Cerebellar nuclear complex (tissue), 1 donor: ENCODE measurements around the gene CRY1.

Experiments used
- DNase-seq, 2 experiments: peaks; one replicate each; lab custom pipeline; 2025; lab: John Stamatoyannopoulos, UW

CRY1 gene

DNA sequence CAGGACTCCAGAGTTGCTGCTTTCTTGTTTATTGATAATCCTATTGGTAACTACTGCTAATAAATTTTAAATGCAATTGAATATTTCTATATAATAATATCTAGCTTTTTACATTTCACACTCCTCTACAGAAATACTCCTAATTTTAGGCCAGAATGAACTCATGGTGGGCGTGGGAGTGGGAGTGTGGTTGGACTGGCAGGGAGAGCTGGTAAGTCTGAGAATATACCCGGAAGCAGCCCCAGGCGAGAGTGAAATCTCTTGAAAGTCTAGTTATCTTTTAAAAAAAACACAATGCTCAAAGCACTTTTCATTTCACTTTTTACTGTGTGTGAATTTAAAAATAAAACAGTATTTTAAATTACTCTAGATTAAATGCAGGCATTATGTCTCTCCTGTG is 132.9 kb downstream of the CRY1 start:
- no peak for DNase-seq

DNA sequence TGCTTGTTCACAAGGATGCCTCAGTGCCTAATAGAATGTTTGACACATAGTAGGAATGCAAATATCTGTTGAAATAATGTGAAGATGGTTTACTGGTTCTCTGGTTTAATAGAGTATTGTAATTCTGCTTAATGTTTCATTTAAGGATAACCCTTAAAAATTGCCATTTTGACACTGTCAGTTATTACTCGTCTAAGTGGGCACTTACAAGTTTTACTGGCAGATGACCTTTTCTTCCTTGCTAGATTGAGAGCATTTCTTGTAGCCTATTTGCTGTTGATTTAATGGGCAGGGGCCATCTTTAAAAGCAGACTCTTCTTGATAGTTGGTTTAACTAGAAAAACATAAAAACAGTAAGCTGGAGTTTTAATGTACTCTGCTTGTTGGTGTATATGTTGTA is 135.8 kb downstream of the CRY1 start:
- DNase-seq: no peak

DNA sequence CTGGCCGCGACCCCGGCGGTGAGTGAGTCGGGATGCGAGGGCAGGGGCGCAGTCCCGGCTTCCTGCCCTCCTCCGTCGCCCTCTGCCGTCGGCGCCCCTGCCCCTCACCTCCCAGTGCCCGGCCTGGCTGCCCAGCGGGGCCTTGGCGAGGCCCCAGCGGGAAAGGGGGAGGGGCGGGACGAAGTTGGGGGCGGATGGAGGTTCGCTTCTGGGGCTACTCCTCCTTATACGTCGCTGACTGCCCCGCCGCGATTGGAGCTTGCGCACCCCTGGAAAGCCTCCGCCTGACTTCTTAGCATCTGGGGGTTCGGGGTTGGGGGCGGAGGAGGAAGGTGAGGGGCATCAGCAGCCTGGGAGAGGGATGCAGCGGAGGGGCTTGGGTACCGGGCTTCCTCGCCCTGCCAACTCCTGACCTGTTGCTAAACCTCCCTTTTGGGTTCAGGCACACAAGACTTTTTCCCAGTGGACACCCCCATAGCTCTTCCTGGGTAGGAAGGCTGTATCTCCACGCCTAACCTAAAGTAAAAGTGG is 137.2 kb downstream of the CRY1 start:
- no peak for DNase-seq

DNA sequence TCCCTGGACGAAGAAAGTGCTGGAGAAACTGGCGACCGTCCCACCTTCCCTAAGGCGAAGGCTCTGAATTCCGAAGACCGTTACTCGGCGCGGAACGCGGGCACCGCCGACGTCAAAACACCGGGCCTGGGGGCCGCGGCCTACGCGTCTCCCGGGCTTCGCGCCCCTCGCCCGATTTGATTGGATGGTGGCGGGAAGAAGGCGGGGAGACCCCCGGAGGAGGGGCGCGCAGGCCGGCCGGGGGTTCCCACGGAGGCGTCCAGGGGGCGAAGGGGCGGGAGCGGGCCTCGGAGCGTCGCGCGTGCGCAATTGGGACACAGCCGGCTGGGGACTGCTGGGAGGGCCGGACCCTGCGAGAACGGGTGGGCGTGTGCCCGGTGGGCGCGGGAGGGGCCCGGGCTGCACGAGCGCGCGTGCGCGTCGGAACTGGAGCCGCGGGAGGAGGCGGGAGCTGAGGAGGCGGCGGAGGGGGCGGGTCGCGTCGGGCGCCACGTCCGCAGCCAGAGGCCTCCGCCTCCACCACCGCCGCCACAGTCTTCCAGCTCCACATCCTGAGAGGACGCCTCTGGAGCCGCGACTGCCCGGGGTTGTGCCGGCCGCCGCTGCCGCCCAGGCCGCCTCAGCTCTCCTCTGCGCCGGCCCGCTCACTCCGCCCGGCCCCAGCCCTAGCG is 137.8 kb downstream of the CRY1 start, which contains the start of gene TMEM263:
Gene TMEM263 (plus strand): TSS at position 531 of the 671 bp plus-strand sequence. CDS start 11,210 bp downstream, outside the sequence.
- DNase-seq: peak in 1 of 2 experiments; percentile 47

DNA sequence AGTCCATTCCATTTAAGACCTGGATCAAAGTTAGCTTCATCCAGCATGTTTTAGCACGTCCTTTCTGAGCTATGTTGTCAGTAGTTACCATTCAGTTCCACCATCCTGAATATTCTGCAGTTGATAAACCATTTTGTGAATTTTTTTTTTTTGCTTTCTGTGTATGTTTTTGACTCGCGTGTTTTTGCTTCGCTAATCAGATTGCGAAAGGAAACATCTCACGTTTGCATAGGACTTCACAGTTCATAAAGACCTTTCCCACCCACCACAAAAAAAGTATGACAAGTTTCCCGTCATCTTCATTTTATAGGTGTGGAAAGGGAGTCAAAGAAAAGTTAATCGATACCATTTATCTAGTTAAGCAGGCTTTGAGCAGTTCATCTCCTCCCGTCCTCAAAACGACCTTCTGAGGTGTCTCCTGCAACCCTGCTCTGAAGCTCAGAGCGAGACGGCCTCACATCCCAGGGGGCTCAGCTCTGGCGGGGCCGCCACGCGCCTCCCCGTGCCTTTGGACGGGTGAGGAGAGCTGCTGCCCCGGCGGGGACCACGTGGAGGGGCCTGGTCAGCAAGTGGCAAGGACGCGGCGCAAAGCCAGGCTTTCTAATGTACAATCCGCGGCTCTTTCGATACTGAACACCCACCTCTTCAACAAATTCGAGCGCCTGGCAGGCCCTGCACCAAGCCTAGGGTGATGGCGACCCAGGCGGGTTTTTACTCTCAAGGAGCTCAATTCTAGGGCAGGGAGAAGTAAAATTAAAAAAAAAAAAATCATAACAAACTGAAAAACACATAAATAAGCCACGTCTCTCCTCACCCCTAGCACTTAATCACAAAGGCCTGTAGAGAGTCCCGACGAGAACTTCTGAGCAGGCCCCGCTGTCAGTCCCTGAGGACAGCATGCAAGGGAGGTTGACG is 138.6 kb downstream of the CRY1 start:
- DNase-seq: no peak

DNA sequence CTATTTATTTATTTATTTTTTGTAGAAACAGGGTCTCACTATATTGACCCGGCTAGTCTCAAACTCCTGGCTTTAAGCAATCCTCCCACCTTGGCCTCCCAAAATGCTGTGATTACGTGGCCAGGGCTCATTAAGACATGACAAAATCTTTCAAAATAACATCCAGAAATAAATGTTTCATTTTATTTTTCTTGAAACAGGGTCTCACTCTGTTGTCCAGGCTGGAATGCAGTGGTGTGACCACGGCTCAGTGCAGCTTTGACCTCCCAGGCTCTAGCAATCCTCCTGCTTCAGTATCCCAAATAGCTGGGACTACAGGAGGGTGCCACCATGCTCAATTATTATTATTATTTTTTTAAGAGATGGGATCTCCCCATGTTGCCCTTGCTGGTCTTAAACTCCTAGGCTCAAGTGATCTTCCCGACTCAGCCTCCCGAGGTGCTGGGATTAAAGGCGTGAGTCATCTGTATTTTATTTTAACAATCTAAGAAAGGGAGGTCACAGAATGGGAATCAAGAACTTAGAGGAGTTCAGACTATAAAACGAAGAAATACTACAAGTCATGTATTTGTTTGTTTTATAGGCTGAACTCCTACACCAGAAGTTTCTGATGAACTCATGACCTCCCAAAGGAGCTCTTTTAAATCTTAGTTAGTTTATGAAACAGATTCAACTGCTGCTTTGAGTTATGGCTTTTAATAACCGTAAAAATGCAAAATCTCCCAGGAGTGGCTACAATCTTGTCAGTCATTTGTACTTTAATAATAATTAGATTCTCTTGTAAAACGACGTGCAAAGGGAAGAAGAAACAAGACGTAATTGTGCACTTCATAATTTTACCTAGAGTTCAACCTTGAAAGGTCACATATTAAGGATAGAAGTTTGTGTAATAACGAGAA is 139.7 kb downstream of the CRY1 start:
- no peak for DNase-seq

DNA sequence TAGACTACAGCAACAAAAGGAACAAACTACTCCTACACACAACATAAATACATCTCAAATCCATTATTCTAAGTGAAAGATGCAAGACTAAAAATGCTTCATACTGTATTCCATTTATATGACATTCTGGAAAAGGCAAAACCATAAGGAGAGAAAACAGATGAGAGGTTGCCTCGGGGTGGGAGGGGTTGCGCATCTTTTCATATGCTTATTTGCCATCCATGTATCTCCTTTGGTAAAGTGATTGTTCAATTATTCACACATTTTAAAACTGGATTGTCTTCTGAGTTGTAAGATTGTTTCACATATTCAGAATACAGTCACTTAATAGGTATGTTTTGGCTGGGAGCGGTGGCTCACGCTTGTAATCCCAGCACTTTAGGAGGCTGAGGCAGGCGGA is 142.8 kb downstream of the CRY1 start:
- DNase-seq: no peak

DNA sequence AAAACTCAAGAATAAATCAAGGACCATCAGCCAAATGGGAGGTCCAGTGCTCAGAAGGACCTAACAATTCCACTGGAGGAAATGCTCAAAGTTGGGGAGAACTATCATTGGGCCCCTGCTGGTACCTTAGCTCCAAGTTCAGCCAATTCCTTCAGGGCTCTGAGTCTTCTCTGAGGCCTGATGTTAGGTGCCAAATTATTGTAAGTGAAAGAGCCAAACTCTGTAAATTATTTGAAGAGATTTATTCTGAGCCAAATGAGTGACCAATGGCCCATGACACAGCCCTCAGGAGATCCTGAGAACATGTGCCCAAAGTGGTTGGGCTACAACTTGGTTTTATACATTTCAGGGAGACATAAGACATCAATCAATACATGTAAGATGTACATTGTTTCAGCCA is 145.9 kb downstream of the CRY1 start:
- no peak for DNase-seq

DNA sequence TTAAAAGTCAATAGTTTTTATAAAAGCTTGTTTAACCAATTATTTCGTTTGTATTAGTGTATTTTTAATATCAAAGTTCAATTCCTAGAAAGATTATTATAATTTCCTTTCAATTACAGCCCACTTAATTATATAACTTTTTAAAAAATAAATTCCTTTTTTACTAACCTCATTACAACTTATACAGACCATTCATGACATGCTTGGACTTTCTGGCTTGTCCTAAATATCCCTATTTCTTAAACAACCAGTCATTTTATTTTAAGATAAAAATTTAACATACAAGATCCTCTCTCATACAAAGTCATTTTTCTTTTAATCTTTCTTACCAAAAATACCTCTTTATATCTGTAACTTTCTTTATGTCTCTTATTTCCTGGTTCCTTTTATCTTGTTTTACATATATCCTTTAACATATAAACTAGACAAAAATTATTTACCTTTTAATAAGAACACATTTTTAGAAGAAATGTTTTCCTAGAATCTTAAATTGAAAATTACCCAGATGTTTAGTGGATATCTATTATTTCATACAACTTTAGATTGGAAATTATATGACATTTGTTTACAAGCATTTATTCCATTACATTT is 148.0 kb downstream of the CRY1 start:
- DNase-seq: no peak

DNA sequence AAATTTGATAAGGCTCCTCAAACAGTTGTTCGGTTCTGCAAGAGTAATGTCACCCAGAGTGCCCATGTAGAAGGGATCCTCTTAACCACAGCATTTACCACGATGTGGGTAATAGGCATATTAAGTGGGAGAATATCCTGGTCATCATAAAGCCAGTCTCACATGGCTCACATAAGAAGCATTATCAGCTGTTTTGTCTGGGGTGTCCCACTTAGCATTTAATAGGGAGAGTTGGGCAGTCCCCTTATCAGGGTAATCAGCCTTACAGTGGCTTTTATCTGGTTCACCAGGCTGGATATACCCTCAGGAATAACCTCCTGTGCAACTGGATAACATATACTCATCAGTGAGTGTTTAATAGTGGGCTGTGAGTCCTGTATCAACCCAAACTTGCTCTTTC is 150.6 kb downstream of the CRY1 start:
- no peak for DNase-seq

DNA sequence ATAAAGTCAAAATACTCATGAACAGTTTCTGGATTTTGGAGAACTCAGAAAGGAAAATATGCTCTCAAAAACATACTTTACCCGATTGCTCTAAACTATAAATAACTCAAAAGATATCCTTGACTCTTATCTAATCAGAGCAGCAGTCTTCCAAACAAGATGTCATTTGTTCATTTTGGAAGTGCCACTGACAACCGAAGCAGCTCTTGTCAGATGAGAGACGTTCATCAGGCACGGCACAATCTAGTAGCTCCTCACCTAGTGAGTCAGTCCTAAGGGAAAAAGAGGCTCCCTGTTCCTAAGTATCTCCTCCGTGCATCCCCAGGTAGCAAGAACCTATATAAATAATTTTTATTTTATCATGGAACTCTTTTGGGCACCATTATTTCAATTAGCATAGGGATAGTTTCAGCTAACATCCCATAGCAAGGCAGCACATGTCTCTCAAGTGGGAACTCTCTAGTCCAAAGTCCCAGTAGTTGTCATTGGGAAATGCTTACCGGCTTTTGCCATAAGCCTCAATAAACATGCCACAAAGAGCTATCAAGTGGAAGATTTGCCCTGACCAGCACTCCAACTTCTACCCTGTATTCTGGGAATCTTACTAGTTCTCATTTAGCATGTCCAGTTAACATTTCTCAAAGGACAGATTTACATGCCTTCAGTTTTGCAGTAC is 151.7 kb downstream of the CRY1 start:
- DNase-seq: no peak
